Transverse colon (tissue), 4 donors: ENCODE measurements around the gene MAP10.

Source experiments
- EP300 ChIP-seq: sonication (generic); formaldehyde crosslinking; IDR thresholded peaks from one replicate; pipeline ENCODE4 v1.6.1; 2017; ENCODE audit warnings: antibody characterized with exemption, low read depth
- POLR2A ChIP-seq: fragments of 450-650 bp; IDR thresholded peaks from one replicate; pipeline ENCODE4 v1.6.1; 2016; ENCODE audit warnings: antibody characterized with exemption, mild to moderate bottlenecking, moderate library complexity
- POLR2AphosphoS5 ChIP-seq, 3 donors: sonication (generic); formaldehyde crosslinking; IDR thresholded peaks; one replicate each; pipeline ENCODE4 v1.6.1; 2016; ENCODE audit warnings: antibody characterized with exemption in 3 of 3
- TF ChIP-seq, protein P1 (sequence below), 5 experiments: fragments of 200-600 bp in 3 of 5; fragments of 450-650 bp in 2 of 5; sonication (generic) in 3 of 5; IDR thresholded peaks; 1 replicate in 2 of 5; 2 replicates in 3 of 5; pipeline ENCODE4 v1.5.1; 2016 to 2017; ENCODE audit warnings: antibody characterized with exemption in 5 of 5, inconsistent platforms in 3 of 5, mild to moderate bottlenecking in 2 of 5, moderate library complexity in 1 of 5

DNA sequence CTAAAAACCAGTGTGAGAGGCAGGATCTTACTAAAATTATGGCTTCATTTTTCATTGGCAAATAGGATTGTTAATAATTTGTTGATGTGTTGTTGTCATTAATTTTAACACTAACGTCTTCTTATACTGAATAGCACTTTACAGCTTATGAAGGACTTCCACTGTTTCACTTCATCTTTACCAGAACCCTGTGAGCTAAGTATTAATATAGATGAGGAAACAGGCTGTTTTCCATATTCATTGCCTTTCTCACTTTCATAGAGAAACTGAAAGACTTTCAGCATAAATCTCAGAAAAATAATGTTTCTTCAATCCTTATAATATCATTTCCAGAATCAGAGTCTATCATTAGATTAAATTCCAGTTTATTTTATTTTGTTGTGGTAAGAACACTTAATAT lies 8.5 kb downstream of the MAP10 start:
- no peak for TF ChIP-seq POLR2A
- TF ChIP-seq, protein P1, sequence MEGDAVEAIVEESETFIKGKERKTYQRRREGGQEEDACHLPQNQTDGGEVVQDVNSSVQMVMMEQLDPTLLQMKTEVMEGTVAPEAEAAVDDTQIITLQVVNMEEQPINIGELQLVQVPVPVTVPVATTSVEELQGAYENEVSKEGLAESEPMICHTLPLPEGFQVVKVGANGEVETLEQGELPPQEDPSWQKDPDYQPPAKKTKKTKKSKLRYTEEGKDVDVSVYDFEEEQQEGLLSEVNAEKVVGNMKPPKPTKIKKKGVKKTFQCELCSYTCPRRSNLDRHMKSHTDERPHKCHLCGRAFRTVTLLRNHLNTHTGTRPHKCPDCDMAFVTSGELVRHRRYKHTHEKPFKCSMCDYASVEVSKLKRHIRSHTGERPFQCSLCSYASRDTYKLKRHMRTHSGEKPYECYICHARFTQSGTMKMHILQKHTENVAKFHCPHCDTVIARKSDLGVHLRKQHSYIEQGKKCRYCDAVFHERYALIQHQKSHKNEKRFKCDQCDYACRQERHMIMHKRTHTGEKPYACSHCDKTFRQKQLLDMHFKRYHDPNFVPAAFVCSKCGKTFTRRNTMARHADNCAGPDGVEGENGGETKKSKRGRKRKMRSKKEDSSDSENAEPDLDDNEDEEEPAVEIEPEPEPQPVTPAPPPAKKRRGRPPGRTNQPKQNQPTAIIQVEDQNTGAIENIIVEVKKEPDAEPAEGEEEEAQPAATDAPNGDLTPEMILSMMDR (IDR thresholded peaks at IDR 0.05), result no peak
- TF ChIP-seq EP300, result no peak
- TF ChIP-seq POLR2AphosphoS5 (IDR thresholded peaks at IDR 0.05), result no peak
